IPS-20b (cell line): ENCODE measurements around the gene RDH16.

Source experiments
- H3K27ac ChIP-seq: one replicate; pipeline ENCODE4 v1.5.1; 2013; ENCODE audit warnings: low read length
- H3K27me3 ChIP-seq: 2 replicates; pipeline ENCODE4 v1.6.1; 2013; ENCODE audit warnings: mild to moderate bottlenecking, low read length, inconsistent platforms; ENCODE audit not compliant: insufficient read depth
- H3K36me3 ChIP-seq: 2 replicates; pipeline ENCODE4 v1.6.1; 2013; ENCODE audit warnings: low read depth, mild to moderate bottlenecking, inconsistent platforms, low read length, moderate library complexity; ENCODE audit not compliant: insufficient read depth
- H3K4me1 ChIP-seq: 2 replicates; pipeline ENCODE4 v1.6.1; 2013; ENCODE audit warnings: mild to moderate bottlenecking, control low read depth, inconsistent platforms, low read length, moderate library complexity; ENCODE audit not compliant: insufficient read depth
- H3K4me3 ChIP-seq: 2 replicates; pipeline ENCODE4 v1.5.1; 2013; ENCODE audit warnings: mild to moderate bottlenecking, low read length, inconsistent platforms
- H3K9ac ChIP-seq: 2 replicates; pipeline ENCODE4 v1.6.1; 2013; ENCODE audit warnings: low read depth, mild to moderate bottlenecking, inconsistent platforms, low read length, moderate library complexity
- H3K9me3 ChIP-seq: 2 replicates; pipeline ENCODE4 v1.6.1; 2013; ENCODE audit warnings: mild to moderate bottlenecking, low read depth, low read length, inconsistent platforms; ENCODE audit not compliant: insufficient read depth

Gene RDH16

DNA sequence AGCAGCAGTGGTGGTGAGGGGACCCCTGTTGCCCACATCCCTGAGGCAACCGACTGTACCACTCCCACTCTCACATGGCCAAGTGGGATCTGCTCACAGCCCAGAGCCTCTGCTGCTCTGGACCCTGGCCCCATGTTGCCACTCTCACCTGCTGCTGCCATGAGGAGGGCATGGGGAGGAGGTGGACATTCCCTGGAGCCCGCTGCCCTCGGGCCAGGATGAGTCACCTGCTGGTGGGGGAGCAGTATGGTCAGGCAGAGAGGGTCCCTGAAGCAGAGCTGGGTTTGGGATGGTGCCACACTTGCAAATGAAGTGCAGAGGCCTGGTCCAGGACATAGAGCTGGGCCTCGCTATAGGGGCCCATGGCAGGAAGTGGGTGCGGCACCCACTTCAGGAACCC is 49.3 kb downstream of the RDH16 start:
- H3K4me1 ChIP-seq, result no peaks in the 10 kb centered on the region
- no peak overlapping the region for H3K4me3 ChIP-seq
- H3K27ac ChIP-seq, result no peak overlapping the region
- no peaks in the 10 kb centered on the region for H3K36me3 ChIP-seq
- H3K9ac ChIP-seq, result no peak overlapping the region
- H3K27me3 ChIP-seq, result no peaks in the 10 kb centered on the region
- H3K9me3 ChIP-seq, result peaks cover 45% of the 10 kb centered on the region

- no peaks in the 10 kb centered on the region for H3K4me1 ChIP-seq
- no peak overlapping the region for H3K4me3 ChIP-seq
- H3K36me3 ChIP-seq, result no peaks in the 10 kb centered on the region
- H3K9me3 ChIP-seq, result peaks cover 57% of the 10 kb centered on the region
- no peak overlapping the region for H3K9ac ChIP-seq
- no peaks in the 10 kb centered on the region for H3K27me3 ChIP-seq
- no peak overlapping the region for H3K27ac ChIP-seq
These were observed 51.6 kb downstream of the RDH16 start for GRCh38 chr12:56905852-56906251.

GRCh38 chr12:56903374-56903773 is 54.0 kb downstream of the RDH16 start:
- Histone ChIP-seq H3K4me1 (no peaks in the 10 kb centered on the region), H3K27me3 (no peaks in the 10 kb centered on the region), H3K9me3 (peaks cover 50% of the 10 kb centered on the region; the same call in 1 of the 2 replicates), H3K27ac (no peak overlapping the region), H3K4me3 (no peak overlapping the region), H3K36me3 (no peaks in the 10 kb centered on the region), H3K9ac (no peak overlapping the region)
